HFFc6 (cell line): ENCODE measurements around the gene MOCS1. TPM values are rescaled to one million over a fixed set of nuclear protein-coding genes. Genes with fewer than 3 reads are reported as not detected.

ENCODE experiments used
- DNase-seq: peaks from one replicate; pipeline ENCODE4 v3.0.0-alpha.2; 2018
- H3K27ac Mint-ChIP-seq: 2 replicates; pipeline ENCODE4 v1.8.0; 2020; ENCODE audit warnings: mild to moderate bottlenecking, mixed read lengths
- H3K27me3 Mint-ChIP-seq: 2 replicates; pipeline ENCODE4 v1.8.0; 2021; ENCODE audit warnings: mild to moderate bottlenecking, moderate library complexity, mixed read lengths; ENCODE audit not compliant: insufficient read depth
- H3K36me3 Mint-ChIP-seq: 2 replicates; pipeline ENCODE4 v1.8.0; 2021; ENCODE audit warnings: low read depth, mixed read lengths
- H3K4me1 Mint-ChIP-seq: 2 replicates; pipeline ENCODE4 v1.8.0; 2020; ENCODE audit warnings: low read depth, mixed read lengths
- H3K4me3 Mint-ChIP-seq: 2 replicates; pipeline ENCODE4 v1.8.0; 2020; ENCODE audit warnings: mild to moderate bottlenecking, moderate library complexity, mixed read lengths
- H3K9me3 Mint-ChIP-seq: 2 replicates; pipeline ENCODE4 v1.8.0; 2020; ENCODE audit warnings: mild to moderate bottlenecking, mixed read lengths
- CTCF ChIP-seq: fragments of 200-600 bp; sonication (generic); IDR thresholded peaks from 2 replicates; pipeline ENCODE4 v1.5.0; 2021; ENCODE audit warnings: antibody characterized with exemption, mild to moderate bottlenecking
- total RNA-seq, 6 experiments: library from RNA; stranded (reverse); fragmentation: NEBNext Ultra II Directional; extraction: Animal tissue kit (Norgen Biotek cat#: 25700); gene quantifications; 2 replicates in 1 of 6; 3 replicates in 5 of 6; pipeline ENCODE4 v1.2.3, GENCODE V29; 2021

The MOCS1 gene
- total RNA-seq, 6 experiments from 2014 or later = 7.9 to 11.1 (median 9.2) TPM

- H3K27ac Mint-ChIP-seq = no peak overlapping the region
- TF ChIP-seq CTCF = peak; percentile 92
- H3K27me3 Mint-ChIP-seq = no peaks in the 10 kb centered on the region; the same call in 1 of the 2 replicates
- H3K9me3 Mint-ChIP-seq = no peaks in the 10 kb centered on the region
- no peak overlapping the region for H3K4me3 Mint-ChIP-seq
- H3K4me1 Mint-ChIP-seq = peaks cover 14% of the 10 kb centered on the region
- no peaks in the 10 kb centered on the region for H3K36me3 Mint-ChIP-seq
- DNase-seq = peak; percentile 57
Observed at GRCh38 chr6:39892490-39893129, 41.7 kb downstream of the MOCS1 start.

DNA sequence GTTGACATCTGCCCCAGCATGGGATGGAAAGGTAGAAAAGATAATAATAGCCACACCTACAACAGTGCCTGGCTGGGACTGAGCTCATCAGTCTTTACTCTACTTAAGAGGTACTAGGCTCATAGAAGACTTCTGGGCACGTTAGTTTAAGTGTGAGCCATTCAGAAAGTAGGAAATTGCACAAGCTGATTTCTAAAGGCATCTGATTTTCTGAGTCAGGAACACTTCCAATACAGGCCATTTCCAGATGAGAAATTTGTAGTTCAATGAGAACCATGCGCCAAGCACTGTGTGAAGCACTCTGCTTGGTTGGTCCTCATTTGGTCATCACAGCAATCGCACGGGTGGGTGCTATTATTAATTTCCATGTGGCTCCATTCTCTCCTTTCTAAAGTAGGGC is 42.3 kb downstream of the MOCS1 start:
- Mint-ChIP-seq H3K27ac (no peak overlapping the region), H3K36me3 (no peaks in the 10 kb centered on the region), H3K27me3 (no peaks in the 10 kb centered on the region; the same call in 1 of the 2 replicates), H3K4me1 (peaks cover 14% of the 10 kb centered on the region), H3K4me3 (no peak overlapping the region), H3K9me3 (no peaks in the 10 kb centered on the region)
- TF ChIP-seq CTCF = no peak
- DNase-seq = no peak

DNA sequence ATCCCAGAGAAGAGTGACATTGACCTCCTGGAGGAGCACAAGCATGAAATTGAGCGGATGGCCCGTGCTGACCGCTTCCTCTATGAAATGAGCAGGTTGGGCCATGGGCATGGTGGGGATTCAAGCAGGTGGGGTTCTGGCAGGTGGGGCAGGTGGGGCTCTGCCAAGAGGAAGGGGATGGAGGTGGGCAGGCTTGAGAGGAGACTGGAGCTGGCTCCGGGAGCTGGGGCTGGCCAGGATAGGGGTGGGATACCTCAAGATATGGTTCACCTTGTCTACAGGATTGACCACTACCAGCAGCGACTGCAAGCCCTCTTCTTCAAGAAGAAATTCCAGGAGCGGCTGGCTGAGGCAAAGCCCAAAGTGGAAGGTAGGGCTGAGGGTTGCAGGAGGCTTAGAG is 42.9 kb downstream of the MOCS1 start:
- H3K27me3 Mint-ChIP-seq = 0 out of 2 replicates have a peak, but pooled peaks cover 2% of the 10 kb centered on the region
- DNase-seq = no peak
- TF ChIP-seq CTCF = no peak
- no peaks in the 10 kb centered on the region for H3K36me3 Mint-ChIP-seq
- H3K4me1 Mint-ChIP-seq = peaks cover 14% of the 10 kb centered on the region
- no peaks in the 10 kb centered on the region for H3K9me3 Mint-ChIP-seq
- H3K4me3 Mint-ChIP-seq = no peak overlapping the region
- H3K27ac Mint-ChIP-seq = no peak overlapping the region

- H3K9me3 Mint-ChIP-seq = no peaks in the 10 kb centered on the region
- H3K27ac Mint-ChIP-seq = peak overlapping the region; percentile 90
- DNase-seq = no peak
- H3K4me3 Mint-ChIP-seq = no peak overlapping the region
- H3K4me1 Mint-ChIP-seq = peaks cover 14% of the 10 kb centered on the region
- no peaks in the 10 kb centered on the region for H3K36me3 Mint-ChIP-seq
- peaks cover 5% of the 10 kb centered on the region; the same call in 1 of the 2 replicates for H3K27me3 Mint-ChIP-seq
- TF ChIP-seq CTCF = peak; percentile 25; the same call in 1 of the 2 replicates
Observed at GRCh38 chr6:39889229-39889628, 45.0 kb downstream of the MOCS1 start.

GRCh38 chr6:39887692-39888450 is 46.4 kb downstream of the MOCS1 start:
- TF ChIP-seq CTCF = no peak
- H3K27ac Mint-ChIP-seq = peak overlapping the region; percentile 90

More at GRCh38 chr6:39887692-39888450, 46.4 kb downstream of the MOCS1 start:
- peak; percentile 91 for DNase-seq
- Mint-ChIP-seq H3K27me3 (peaks cover 5% of the 10 kb centered on the region; the same call in 1 of the 2 replicates), H3K36me3 (no peaks in the 10 kb centered on the region), H3K4me3 (peak overlapping the region; percentile 67), H3K9me3 (no peaks in the 10 kb centered on the region), H3K4me1 (peaks cover 14% of the 10 kb centered on the region)
